HEK293 (cell line): ENCODE data around the gene MSRB1.

Source experiments
- FEZF1 ChIP-seq: fragments of 450-650 bp; formaldehyde crosslinking; IDR thresholded peaks from 2 replicates; pipeline ENCODE4 v1.5.1; 2016; ENCODE audit warnings: missing biosample characterization, missing genetic modification characterization
- IKZF3 ChIP-seq: fragments of 450-650 bp; IDR thresholded peaks from 2 replicates; pipeline ENCODE4 v1.5.0; 2018; ENCODE audit warnings: missing biosample characterization, mild to moderate bottlenecking, missing genetic modification characterization, moderate library complexity
- KLF10 ChIP-seq: fragments of 450-650 bp; IDR thresholded peaks from 2 replicates; pipeline ENCODE4 v1.5.1; 2018; ENCODE audit warnings: missing biosample characterization, mild to moderate bottlenecking, missing genetic modification characterization
- KLF8 ChIP-seq: fragments of 450-650 bp; formaldehyde crosslinking; IDR thresholded peaks from 2 replicates; pipeline ENCODE4 v1.5.1; 2016; ENCODE audit warnings: missing biosample characterization, missing genetic modification characterization
- KLF9 ChIP-seq: fragments of 450-650 bp; formaldehyde crosslinking; IDR thresholded peaks from 2 replicates; pipeline ENCODE4 v1.5.1; 2016; ENCODE audit warnings: missing biosample characterization, missing genetic modification characterization, low read depth
- OSR2 ChIP-seq: fragments of 450-650 bp; formaldehyde crosslinking; IDR thresholded peaks from 2 replicates; pipeline ENCODE4 v1.5.1; 2016; ENCODE audit warnings: missing biosample characterization, missing genetic modification characterization
- PATZ1 ChIP-seq: fragments of 450-650 bp; formaldehyde crosslinking; IDR thresholded peaks from 2 replicates; pipeline ENCODE4 v1.5.1; 2016; ENCODE audit warnings: missing biosample characterization, missing genetic modification characterization
- PRDM4 ChIP-seq: fragments of 450-650 bp; formaldehyde crosslinking; IDR thresholded peaks from 2 replicates; pipeline ENCODE4 v1.5.1; 2017; ENCODE audit warnings: missing biosample characterization, missing genetic modification characterization
- SP2 ChIP-seq: fragments of 450-650 bp; formaldehyde crosslinking; IDR thresholded peaks from 2 replicates; pipeline ENCODE4 v1.5.1; 2016; ENCODE audit warnings: missing biosample characterization, missing genetic modification characterization
- TCF7L2 ChIP-seq: IDR thresholded peaks from 2 replicates; pipeline ENCODE4 v1.6.1; 2011; ENCODE audit warnings: low read depth, mild to moderate bottlenecking, inconsistent platforms, low read length, moderate library complexity, borderline replicate concordance
- WT1 ChIP-seq: fragments of 450-650 bp; formaldehyde crosslinking; IDR thresholded peaks from 2 replicates; pipeline ENCODE4 v1.5.1; 2016; ENCODE audit warnings: missing biosample characterization, missing genetic modification characterization
- YY2 ChIP-seq: fragments of 450-650 bp; formaldehyde crosslinking; IDR thresholded peaks from 2 replicates; pipeline ENCODE4 v1.5.1; 2016; ENCODE audit warnings: missing biosample characterization, missing genetic modification characterization
- ZBTB11 ChIP-seq: fragments of 450-650 bp; formaldehyde crosslinking; conservative IDR thresholded peaks from 2 replicates; pipeline ENCODE4 v1.5.1; 2016; ENCODE audit warnings: low read depth, missing biosample characterization, missing genetic modification characterization
- ZBTB20 ChIP-seq: fragments of 450-650 bp; formaldehyde crosslinking; IDR thresholded peaks from 2 replicates; pipeline ENCODE4 v1.5.1; 2016; ENCODE audit warnings: missing biosample characterization, missing genetic modification characterization
- ZBTB7A ChIP-seq: fragments of 450-650 bp; formaldehyde crosslinking; IDR thresholded peaks from 2 replicates; pipeline ENCODE4 v1.5.1; 2016; ENCODE audit warnings: low read depth, missing biosample characterization, missing genetic modification characterization
- ZBTB8A ChIP-seq: fragments of 450-650 bp; formaldehyde crosslinking; IDR thresholded peaks from 2 replicates; pipeline ENCODE4 v1.5.1; 2016; ENCODE audit warnings: missing biosample characterization, missing genetic modification characterization
- ZEB2 ChIP-seq: fragments of 450-650 bp; formaldehyde crosslinking; IDR thresholded peaks from 2 replicates; pipeline ENCODE4 v1.5.1; 2016; ENCODE audit warnings: missing biosample characterization, missing genetic modification characterization
- ZFP3 ChIP-seq: fragments of 450-650 bp; formaldehyde crosslinking; IDR thresholded peaks from 2 replicates; pipeline ENCODE4 v1.5.1; 2016; ENCODE audit warnings: low read depth, missing biosample characterization, missing genetic modification characterization
- ZNF10 ChIP-seq: fragments of 450-650 bp; formaldehyde crosslinking; IDR thresholded peaks from 2 replicates; pipeline ENCODE4 v1.5.1; 2017; ENCODE audit warnings: missing biosample characterization, missing genetic modification characterization
- ZNF114 ChIP-seq: fragments of 450-650 bp; formaldehyde crosslinking; IDR thresholded peaks from 2 replicates; pipeline ENCODE4 v1.5.0; 2017; ENCODE audit warnings: missing biosample characterization, missing genetic modification characterization
- ZNF121 ChIP-seq: fragments of 450-650 bp; formaldehyde crosslinking; IDR thresholded peaks from 2 replicates; pipeline ENCODE4 v1.5.1; 2016; ENCODE audit warnings: missing biosample characterization, missing genetic modification characterization
- ZNF132 ChIP-seq: fragments of 450-650 bp; formaldehyde crosslinking; IDR thresholded peaks from 2 replicates; pipeline ENCODE4 v1.5.1; 2017; ENCODE audit warnings: missing biosample characterization, missing genetic modification characterization, borderline replicate concordance
- ZNF184 ChIP-seq: fragments of 450-650 bp; IDR thresholded peaks from 2 replicates; pipeline ENCODE4 v1.5.1; 2018; ENCODE audit warnings: missing biosample characterization, mild to moderate bottlenecking, missing genetic modification characterization
- ZNF24 ChIP-seq: fragments of 450-650 bp; formaldehyde crosslinking; IDR thresholded peaks from 2 replicates; pipeline ENCODE4 v1.5.1; 2016; ENCODE audit warnings: missing biosample characterization, missing genetic modification characterization
- ZNF280D ChIP-seq: fragments of 450-650 bp; formaldehyde crosslinking; IDR thresholded peaks from 2 replicates; pipeline ENCODE4 v1.5.1; 2016; ENCODE audit warnings: missing biosample characterization, missing genetic modification characterization
- ZNF350 ChIP-seq: fragments of 450-650 bp; formaldehyde crosslinking; IDR thresholded peaks from 2 replicates; pipeline ENCODE4 v1.5.0; 2017; ENCODE audit warnings: missing biosample characterization, mild to moderate bottlenecking, missing genetic modification characterization
- ZNF510 ChIP-seq: fragments of 450-650 bp; formaldehyde crosslinking; IDR thresholded peaks from 2 replicates; pipeline ENCODE4 v1.5.1; 2018; ENCODE audit warnings: mild to moderate bottlenecking, missing genetic modification characterization, missing biosample characterization; ENCODE audit not compliant: insufficient replicate concordance
- ZNF530 ChIP-seq: fragments of 450-650 bp; formaldehyde crosslinking; IDR thresholded peaks from 2 replicates; pipeline ENCODE4 v1.5.1; 2016; ENCODE audit warnings: low read depth, missing biosample characterization, missing genetic modification characterization
- ZNF561 ChIP-seq: fragments of 450-650 bp; IDR thresholded peaks from 2 replicates; pipeline ENCODE4 v1.5.1; 2018; ENCODE audit warnings: missing biosample characterization, missing genetic modification characterization, borderline replicate concordance
- ZSCAN4 ChIP-seq: fragments of 450-650 bp; formaldehyde crosslinking; IDR thresholded peaks from 2 replicates; pipeline ENCODE4 v1.5.1; 2017; ENCODE audit warnings: missing biosample characterization, missing genetic modification characterization

MSRB1 gene

GRCh38 chr16:1961651-1962067 lies 18.7 kb upstream of the MSRB1 start (continued):
- TF ChIP-seq SP2 (no peak), ZBTB20 (tag by site-specific recombination) (peak; percentile 78), ZNF121 (tag by site-specific recombination) (no peak), ZNF510 (tag by site-specific recombination) (no peak), ZNF184 (no peak), ZBTB8A (tag by site-specific recombination) (no peak), OSR2 (peak; percentile 63), ZNF561 (peak; percentile 39; the same call in 1 of the 2 replicates), ZNF132 (tag by site-specific recombination) (no peak), ZNF350 (tag by site-specific recombination) (no peak), ZNF24 (tag by site-specific recombination) (0 out of 2 replicates have a peak, but pooled peaks have one; percentile 19), ZFP3 (tag by site-specific recombination) (no peak), ZNF114 (tag by site-specific recombination) (no peak), WT1 (tag by site-specific recombination) (no peak), IKZF3 (tag by site-specific recombination) (peak; percentile 84), TCF7L2 (no peak), ZBTB11 (tag by site-specific recombination) (peak; percentile 36), KLF10 (tag by site-specific recombination) (peak; percentile 61; the same call in 1 of the 2 replicates), ZBTB7A (no peak), ZNF10 (tag by site-specific recombination) (peak; percentile 46), PATZ1 (peak; percentile 91), ZNF280D (no peak), PRDM4 (tag by site-specific recombination) (no peak), YY2 (tag by site-specific recombination) (no peak), ZSCAN4 (tag by site-specific recombination) (no peak), ZEB2 (tag by site-specific recombination) (no peak; the same call in 1 of the 2 replicates), KLF8 (tag by site-specific recombination) (peak; percentile 36), ZNF530 (tag by site-specific recombination) (no peak), KLF9 (0 out of 2 replicates have a peak, but pooled peaks have one; percentile 10), FEZF1 (tag by site-specific recombination) (peak; percentile 75)
